ENCODE results near the gene CACNB2.

DNA sequence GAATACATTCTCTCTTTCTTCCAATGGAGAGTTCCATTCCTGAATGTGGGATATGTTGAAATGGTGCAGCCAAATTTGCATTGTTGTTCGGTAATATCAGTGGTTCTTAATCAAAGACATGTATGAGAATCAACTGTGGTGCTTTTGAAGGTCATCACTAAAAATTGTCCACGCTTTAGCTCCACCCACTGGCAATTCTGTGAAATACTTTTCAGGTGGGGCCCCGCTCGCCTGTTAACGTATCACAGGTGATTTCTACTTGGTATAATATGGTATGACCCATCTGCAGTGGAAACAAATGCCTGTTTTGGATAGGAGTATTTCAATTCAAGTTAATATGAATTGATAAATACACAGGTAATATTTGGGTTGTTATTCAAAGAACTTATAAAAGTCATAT is 332.8 kb downstream of the CACNB2 start:
- TF ChIP-seq, protein P1, sequence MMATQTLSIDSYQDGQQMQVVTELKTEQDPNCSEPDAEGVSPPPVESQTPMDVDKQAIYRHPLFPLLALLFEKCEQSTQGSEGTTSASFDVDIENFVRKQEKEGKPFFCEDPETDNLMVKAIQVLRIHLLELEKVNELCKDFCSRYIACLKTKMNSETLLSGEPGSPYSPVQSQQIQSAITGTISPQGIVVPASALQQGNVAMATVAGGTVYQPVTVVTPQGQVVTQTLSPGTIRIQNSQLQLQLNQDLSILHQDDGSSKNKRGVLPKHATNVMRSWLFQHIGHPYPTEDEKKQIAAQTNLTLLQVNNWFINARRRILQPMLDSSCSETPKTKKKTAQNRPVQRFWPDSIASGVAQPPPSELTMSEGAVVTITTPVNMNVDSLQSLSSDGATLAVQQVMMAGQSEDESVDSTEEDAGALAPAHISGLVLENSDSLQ (IDR thresholded peaks at IDR 0.05): no peak
- TF ChIP-seq TARDBP (IDR thresholded peaks at IDR 0.05): no peak
- TF ChIP-seq FOXA1 (IDR thresholded peaks at IDR 0.05): no peak
- no peak for TF ChIP-seq ARNT (IDR thresholded peaks at IDR 0.05)
- TF ChIP-seq SUZ12 (IDR thresholded peaks at IDR 0.05): no peak
- TF ChIP-seq SP1 (IDR thresholded peaks at IDR 0.05): no peak
- no peak for TF ChIP-seq ELF4 (IDR thresholded peaks at IDR 0.05)
- no peak for TF ChIP-seq L3MBTL2 (conservative IDR thresholded peaks at IDR 0.05)
- no peak for TF ChIP-seq HDGF (IDR thresholded peaks at IDR 0.05; ENCODE audit: borderline replicate concordance)
